Lung (tissue), 12 donors: Measurements from ENCODE around the gene MAIP1. TPM values are rescaled to one million over a fixed set of nuclear protein-coding genes. Genes with fewer than 3 reads are reported as not detected.

Source experiments
- ATAC-seq: fragments of 200-7000 bp; cut with Tn5 transposase; one replicate; pipeline ENCODE4 v1.9.1; 2020; ENCODE audit warnings: moderate number of reproducible peaks; ENCODE audit not compliant: insufficient read depth, low FRiP score
- DNase-seq, 3 donors: peaks; one replicate each; pipeline ENCODE4 v3.0.0-alpha.2; 2013 to 2017
- H3K27ac ChIP-seq, 2 donors: one replicate each; pipeline ENCODE4 v1.5.1; 2013; ENCODE audit warnings: mild to moderate bottlenecking in 2 of 2, moderate library complexity in 2 of 2, control low read depth in 1 of 2, inconsistent platforms in 1 of 2, low read depth in 1 of 2, low read length in 1 of 2
- H3K27me3 ChIP-seq, 3 donors: one replicate each; pipeline ENCODE4 v1.5.1; 2013; ENCODE audit warnings: low read length in 2 of 3; ENCODE audit not compliant: control insufficient read depth in 3 of 3, insufficient read depth in 3 of 3
- H3K36me3 ChIP-seq, 4 donors: one replicate each; pipeline ENCODE4 v1.5.1; 2013; ENCODE audit warnings: low read length in 4 of 4, mild to moderate bottlenecking in 1 of 4, moderate library complexity in 1 of 4; ENCODE audit not compliant: control insufficient read depth in 4 of 4, insufficient read depth in 4 of 4
- H3K4me1 ChIP-seq, 5 donors: one replicate each; pipeline ENCODE4 v1.5.1; 2013; ENCODE audit warnings: low read length in 5 of 5, mild to moderate bottlenecking in 2 of 5, moderate library complexity in 1 of 5; ENCODE audit not compliant: control insufficient read depth in 5 of 5, insufficient read depth in 5 of 5
- H3K4me3 ChIP-seq: one replicate; pipeline ENCODE4 v1.5.1; 2013; ENCODE audit warnings: mild to moderate bottlenecking, control low read depth, moderate library complexity
- H3K9ac ChIP-seq, 2 donors: one replicate each; pipeline ENCODE4 v1.5.1; 2013; ENCODE audit warnings: low read length in 2 of 2, control low read depth in 1 of 2; ENCODE audit not compliant: insufficient read depth in 1 of 2
- H3K9me3 ChIP-seq, 4 donors: one replicate each; pipeline ENCODE4 v1.5.1; 2013; ENCODE audit warnings: low read length in 3 of 4, mild to moderate bottlenecking in 1 of 4, moderate library complexity in 1 of 4; ENCODE audit not compliant: control insufficient read depth in 4 of 4, insufficient read depth in 3 of 4
- CTCF ChIP-seq: IDR thresholded peaks from 2 replicates; pipeline ENCODE4 v1.5.1; 2012; ENCODE audit warnings: mild to moderate bottlenecking; ENCODE audit errors: control extremely low read depth, extremely low read depth
- WGBS, 2 donors: extraction: QIAGEN DNeasy Blood & Tissue Kit; methylation state at CpG; one replicate each; pipeline ENCODE4 v1.1.7; 2013; 5-methylcytosine and 5-hydroxymethylcytosine counted together
- polyA plus RNA-seq, 2 donors: library from polyadenylated mRNA; stranded (reverse); fragments of 200-250 nt; gene quantifications; one replicate each; pipeline ENCODE4 v1.2.1, GENCODE V29; 2013
- total RNA-seq, 2 donors: library from RNA; depleted of rRNA in 1 of 2; stranded (reverse); fragments of >200 nt in 1 of 2; gene quantifications; one replicate each; pipeline ENCODE4 v1.2.1, GENCODE V29; 2014 to 2021
- donor health status: control.
- donor health status: control.
- donor health status: Bipolar disorder and iron deficiency.
- donor health status: healthy.
- donor health status: DM: yes; HTN: yes; CAD: no.

Gene MAIP1
- total and polyA plus RNA-seq, 4 donors: 8.2 to 18.3 (median 15.3) TPM

GRCh38 chr2:199973703-199974102, 18.3 kb downstream of the MAIP1 start:
- 31 to 33% methylated on average over 2 of the region's 2 CpGs for WGBS, 2 donors
- Histone ChIP-seq H3K4me3 (no peak overlapping the region), H3K9ac (no peak overlapping the region), H3K9me3 (no peaks in the 10 kb centered on the region), H3K27ac (no peak overlapping the region), H3K4me1 (no peaks in the 10 kb centered on the region), H3K36me3 (peaks cover 0 to 4% (median 0%) of the 10 kb centered on the region in 4 donors), H3K27me3 (no peaks in the 10 kb centered on the region)
- no peak for TF ChIP-seq CTCF
- DNase-seq: peak in 2 of 3 donors; percentile 62 to 69
- ATAC-seq: no peak

GRCh38 chr2:199975273-199975895, 20.0 kb downstream of the MAIP1 start:
- peaks cover 0 to 5% (median 0%) of the 10 kb centered on the region in 5 donors for H3K4me1 ChIP-seq
- WGBS, 2 donors: 95 to 98% methylated on average over 3 of the region's 3 CpGs
- H3K9ac ChIP-seq: no peak overlapping the region
- no peak overlapping the region for H3K4me3 ChIP-seq
- peaks cover 0 to 4% (median 0%) of the 10 kb centered on the region in 4 donors for H3K36me3 ChIP-seq
- H3K27me3 ChIP-seq: no peaks in the 10 kb centered on the region
- DNase-seq: no peak
- no peak overlapping the region for H3K27ac ChIP-seq
- no peak for ATAC-seq
- no peak for TF ChIP-seq CTCF
- H3K9me3 ChIP-seq: no peaks in the 10 kb centered on the region

GRCh38 chr2:199977984-199978415, 22.6 kb downstream of the MAIP1 start:
- DNase-seq (no peak), ATAC-seq (no peak)
- no peaks in the 10 kb centered on the region for H3K9me3 ChIP-seq
- no peak overlapping the region for H3K9ac ChIP-seq
- H3K27me3 ChIP-seq: no peaks in the 10 kb centered on the region
- H3K36me3 ChIP-seq: peaks cover 0 to 4% (median 0%) of the 10 kb centered on the region in 4 donors
- peaks cover 0 to 5% (median 0%) of the 10 kb centered on the region in 5 donors for H3K4me1 ChIP-seq
- no peak overlapping the region for H3K4me3 ChIP-seq
- H3K27ac ChIP-seq: no peak overlapping the region
- TF ChIP-seq CTCF: no peak

GRCh38 chr2:199979398-199979797, 24.0 kb downstream of the MAIP1 start:
- H3K27me3 ChIP-seq: no peaks in the 10 kb centered on the region
- H3K9ac ChIP-seq: no peak overlapping the region
- no peak for DNase-seq
- ATAC-seq: no peak
- H3K36me3 ChIP-seq: peaks cover 0 to 2% (median 0%) of the 10 kb centered on the region in 4 donors
- no peak overlapping the region for H3K4me3 ChIP-seq
- H3K4me1 ChIP-seq: peaks cover 0 to 8% (median 0%) of the 10 kb centered on the region in 5 donors
- H3K27ac ChIP-seq: no peak overlapping the region
- 69 to 75% methylated on average over 5 of the region's 5 CpGs for WGBS, 2 donors
- no peaks in the 10 kb centered on the region for H3K9me3 ChIP-seq
- no peak for TF ChIP-seq CTCF
